Fibroblast of villous mesenchyme (primary cell): Measurements from ENCODE around the gene TRUB1. TPM values are rescaled to one million over a fixed set of nuclear protein-coding genes. Genes with fewer than 3 reads are reported as not detected.
"Not testable (repeated sequence)": the region's sequence is repeated elsewhere in the genome, so short reads cannot be mapped to it uniquely, and the experiment has no call there.

ENCODE experiments used
- DNase-seq: peaks from one replicate; pipeline ENCODE4 v3.0.0-alpha.2; 2010; ENCODE audit warnings: low read depth
- H3K4me3 ChIP-seq: 2 replicates; pipeline ENCODE4 v1.5.1; 2011; ENCODE audit warnings: low read depth, mild to moderate bottlenecking, low read length
- CTCF ChIP-seq: IDR thresholded peaks from 2 replicates; pipeline ENCODE4 v1.5.1; 2012; ENCODE audit warnings: low read depth, mild to moderate bottlenecking, low read length; ENCODE audit not compliant: insufficient read depth
- total RNA-seq: library from RNA; depleted of rRNA; stranded (reverse); fragments of >200 nt; gene quantifications from 2 replicates; pipeline ENCODE4 v1.2.3, GENCODE V29; 2012

The TRUB1 gene
- total RNA-seq, result 24.8 and 42.3 TPM in 2 replicates

GRCh38 chr10:114937962-114938855 lies at the start of gene TRUB1:
Gene TRUB1 (plus strand): TSS chr10:114938195. CDS start chr10:114938254, 59 bp downstream.
- no peak for TF ChIP-seq CTCF
- H3K4me3 ChIP-seq, result peak within 1 kb of the TSS; percentile 97
- DNase-seq, result peak; percentile 97

- no peak overlapping the region for H3K4me3 ChIP-seq
- DNase-seq, result no peak
- TF ChIP-seq CTCF, result no peak
These were observed 44.7 kb upstream of the TRUB1 start for GRCh38 chr10:114893251-114893650.

GRCh38 chr10:114894911-114895310 lies 43.1 kb upstream of the TRUB1 start:
- DNase-seq, result no peak
- no peak overlapping the region for H3K4me3 ChIP-seq
- TF ChIP-seq CTCF, result no peak

- not testable (repeated sequence) for DNase-seq, H3K4me3 ChIP-seq
These were observed 41.0 kb upstream of the TRUB1 start for GRCh38 chr10:114897011-114897410.

GRCh38 chr10:114897593-114897992 lies 40.4 kb upstream of the TRUB1 start:
- no peak for DNase-seq
- no peak overlapping the region for H3K4me3 ChIP-seq
- TF ChIP-seq CTCF, result no peak

GRCh38 chr10:114899982-114900381 lies 38.0 kb upstream of the TRUB1 start:
- DNase-seq, result no peak
- no peak for TF ChIP-seq CTCF
- no peak overlapping the region for H3K4me3 ChIP-seq

- DNase-seq, result no peak
- no peak overlapping the region for H3K4me3 ChIP-seq
- no peak for TF ChIP-seq CTCF
These were observed 37.3 kb upstream of the TRUB1 start for GRCh38 chr10:114900658-114901057.
